ENCODE measurements around the gene MCM3AP. TPM values are rescaled to one million over a fixed set of nuclear protein-coding genes. Genes with fewer than 3 reads are reported as not detected.
A peak's percentile ranks its signal among the peaks of the same experiment; 100 is the strongest.

Gene MCM3AP
- total and polyA plus RNA-seq, 9 of the 15 experiments (the other 6 are each of a cell fraction or from before 2014, with no cell fraction given): 6.5 to 179 (median 69.6) TPM

- no peak for TF ChIP-seq CHAMP1 (IDR thresholded peaks at IDR 0.05)
- TF ChIP-seq MECOM (CRISPR knock-in tag; IDR thresholded peaks at IDR 0.05): no peak
- TF ChIP-seq ZZZ3 (IDR thresholded peaks at IDR 0.05): no peak
- TF ChIP-seq EHMT2 (IDR thresholded peaks at IDR 0.05): no peak
- TF ChIP-seq KDM4B (IDR thresholded peaks at IDR 0.05; ENCODE audit: borderline replicate concordance in 2 of 2, low read depth in 1 of 2): no peak
- TF ChIP-seq ARNT (IDR thresholded peaks at IDR 0.05): no peak
- TF ChIP-seq GTF2B (IDR thresholded peaks at IDR 0.05; ENCODE audit: extremely low read depth, insufficient read length): no peak
- TF ChIP-seq IRF2 (CRISPR knock-in tag; IDR thresholded peaks at IDR 0.05): no peak
- no peak for TF ChIP-seq ZNF212 (CRISPR knock-in tag; IDR thresholded peaks at IDR 0.05)
- TF ChIP-seq NFE2L1 (tag; IDR thresholded peaks at IDR 0.05; ENCODE audit: borderline replicate concordance, low read depth): no peak
- peak; percentile 77 for TF ChIP-seq TFAP4 (CRISPR knock-in tag; IDR thresholded peaks at IDR 0.05; ENCODE audit: borderline replicate concordance)
- no peak for TF ChIP-seq ZNF695 (CRISPR knock-in tag; IDR thresholded peaks at IDR 0.05)
- TF ChIP-seq RBM39 (optimal IDR thresholded peaks at IDR 0.05; ENCODE audit: low read depth, low read length): no peak
- TF ChIP-seq SP1 (CRISPR knock-in tag; IDR thresholded peaks at IDR 0.05): no peak; the same call in none of the 2 replicates
- TF ChIP-seq HDAC3 (IDR thresholded peaks at IDR 0.05; ENCODE audit: borderline replicate concordance, partially characterized antibody): no peak
- no peak for TF ChIP-seq SAFB (IDR thresholded peaks at IDR 0.05; ENCODE audit: borderline replicate concordance, low read depth, low read length)
- TF ChIP-seq ZNF3 (CRISPR knock-in tag; IDR thresholded peaks at IDR 0.05): no peak
- no peak for TF ChIP-seq NFATC3 (IDR thresholded peaks at IDR 0.05)
- TF ChIP-seq CBX3 (IDR thresholded peaks at IDR 0.05; ENCODE audit: borderline replicate concordance in 1 of 2, low read length in 2 of 2): no peak
- TF ChIP-seq ZNF311 (CRISPR knock-in tag; IDR thresholded peaks at IDR 0.05): no peak
- TF ChIP-seq ZC3H11A (IDR thresholded peaks at IDR 0.05; ENCODE audit: low read depth, low read length): no peak
- TF ChIP-seq POLR2AphosphoS2 (IDR thresholded peaks at IDR 0.05; ENCODE audit: low read length): no peak
- 0 out of 2 replicates have a peak, but pooled peaks have one; percentile 59 for TF ChIP-seq ZBTB43 (CRISPR knock-in tag; IDR thresholded peaks at IDR 0.05)
- TF ChIP-seq SAP30 (IDR thresholded peaks at IDR 0.05; ENCODE audit: borderline replicate concordance, insufficient read depth, low read depth, low read length, poor library complexity, severe bottlenecking): peak; percentile 40
Observed at GRCh38 chr21:46322351-46323226, 37.2 kb upstream of the MCM3AP start (continued).

Measured in K562 (cell line).